HG03521 (cell line): ENCODE data around the gene HMGXB3.

ENCODE experiments used
- ATAC-seq: cut with Tn5 transposase; IDR thresholded peaks from one replicate; pipeline ENCODE4 v1.9.1; 2021; ENCODE audit warnings: mild to moderate bottlenecking, moderate library complexity; ENCODE audit not compliant: unreplicated experiment

The HMGXB3 gene

DNA sequence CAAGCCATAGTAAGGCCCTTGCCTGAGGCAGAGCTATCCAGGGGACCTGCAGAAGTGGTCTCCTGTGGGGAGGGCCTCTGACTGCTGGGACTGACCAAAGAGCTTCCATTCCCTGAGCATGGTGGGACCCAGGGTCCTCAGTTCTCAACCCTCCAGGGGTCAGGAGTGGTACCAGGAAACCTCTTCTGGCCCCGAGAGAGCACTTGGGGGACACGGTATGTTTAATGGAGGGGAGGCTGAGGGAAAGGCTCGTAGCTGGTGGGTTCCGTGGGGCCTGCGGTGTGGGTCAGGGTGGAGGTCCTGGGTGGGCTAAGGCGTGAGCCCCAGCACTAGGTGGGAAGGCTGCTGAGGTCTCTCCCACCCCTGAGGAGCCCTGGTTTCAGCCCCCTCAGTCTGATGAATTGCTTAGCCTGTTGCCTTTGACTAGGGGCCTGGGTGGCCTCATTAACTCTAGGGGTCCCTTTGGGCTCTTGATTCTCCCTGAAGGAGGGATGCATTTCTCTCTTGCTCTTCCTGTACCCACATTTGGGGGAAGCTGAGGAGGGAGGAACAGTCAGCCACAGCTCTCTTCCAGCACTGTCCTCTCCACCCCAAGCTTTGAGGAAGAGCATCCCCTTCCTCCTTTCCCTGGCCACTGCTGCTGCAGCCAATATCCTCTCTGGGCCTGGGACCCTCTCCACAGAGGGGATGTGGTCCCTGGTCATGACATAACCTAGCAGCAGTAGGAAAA is 51.9 kb downstream of the HMGXB3 start:
- no peak for ATAC-seq

DNA sequence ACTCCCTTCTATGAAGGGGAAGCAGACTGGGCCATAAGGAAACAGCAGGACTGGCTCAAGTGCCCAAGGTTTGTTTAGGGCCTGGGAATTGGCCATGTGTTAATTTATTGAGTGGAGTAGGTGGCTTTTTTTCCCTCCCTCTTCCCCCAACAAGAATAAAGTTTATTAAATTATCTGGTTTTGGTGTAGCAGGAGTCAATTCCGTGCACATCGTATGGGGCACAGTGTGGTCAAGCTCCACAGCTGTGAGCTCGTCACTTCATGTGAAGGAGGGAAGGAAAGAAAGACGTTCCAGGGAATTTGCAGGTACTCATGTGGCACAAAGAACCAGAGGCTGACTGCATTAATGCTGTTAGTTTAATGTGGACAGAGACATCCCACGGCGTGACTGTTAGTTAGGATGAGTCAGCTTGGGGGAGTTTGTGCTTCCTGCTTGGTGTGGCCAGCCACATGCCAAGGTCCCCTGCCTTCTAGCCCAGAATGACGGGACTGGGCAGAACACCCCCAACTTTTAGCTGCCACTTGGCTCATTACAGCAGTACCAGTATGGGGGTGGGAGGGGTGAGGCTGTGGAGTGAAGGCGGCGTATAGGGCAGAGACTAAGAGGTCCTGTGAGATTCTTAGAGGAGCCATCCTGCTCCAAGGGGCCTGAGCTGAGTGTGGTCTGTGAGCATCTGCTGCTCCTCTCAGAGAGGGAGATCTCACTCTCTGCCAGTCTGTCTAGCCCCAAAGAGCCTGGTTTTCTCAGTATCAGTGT is 52.6 kb downstream of the HMGXB3 start:
- ATAC-seq = no peak

GRCh38 chr5:150053713-150054392 is 53.3 kb downstream of the HMGXB3 start:
- no peak for ATAC-seq

GRCh38 chr5:150054569-150054968 is 54.0 kb downstream of the HMGXB3 start:
- ATAC-seq = no peak

GRCh38 chr5:150055326-150056074 is 55.0 kb downstream of the HMGXB3 start:
- ATAC-seq = no peak

GRCh38 chr5:150056075-150056443 is 55.5 kb downstream of the HMGXB3 start:
- ATAC-seq = no peak

GRCh38 chr5:150057052-150057451 is 56.5 kb downstream of the HMGXB3 start:
- no peak for ATAC-seq

DNA sequence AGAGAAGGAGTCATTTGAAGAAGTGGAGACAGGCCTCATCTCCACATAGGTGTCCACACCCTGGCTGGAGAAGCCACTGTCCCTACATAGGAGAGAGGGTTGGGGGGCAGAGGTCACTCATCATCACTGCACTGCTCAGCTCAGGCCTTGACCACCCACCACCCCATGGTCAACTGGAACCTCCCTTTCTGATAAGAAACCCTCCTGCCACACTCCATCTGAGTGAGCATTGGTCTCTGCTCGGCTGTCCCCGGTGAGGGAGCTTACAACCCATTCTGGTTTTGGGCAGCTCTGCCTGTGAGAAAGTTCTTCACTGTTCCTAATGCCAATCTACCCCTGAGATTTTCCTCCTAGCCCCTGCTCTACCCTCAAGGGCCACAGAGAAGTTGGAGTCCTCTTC is 57.0 kb downstream of the HMGXB3 start:
- no peak for ATAC-seq

- ATAC-seq = no peak
Measured at GRCh38 chr5:150057996-150058395, 57.5 kb downstream of the HMGXB3 start.

DNA sequence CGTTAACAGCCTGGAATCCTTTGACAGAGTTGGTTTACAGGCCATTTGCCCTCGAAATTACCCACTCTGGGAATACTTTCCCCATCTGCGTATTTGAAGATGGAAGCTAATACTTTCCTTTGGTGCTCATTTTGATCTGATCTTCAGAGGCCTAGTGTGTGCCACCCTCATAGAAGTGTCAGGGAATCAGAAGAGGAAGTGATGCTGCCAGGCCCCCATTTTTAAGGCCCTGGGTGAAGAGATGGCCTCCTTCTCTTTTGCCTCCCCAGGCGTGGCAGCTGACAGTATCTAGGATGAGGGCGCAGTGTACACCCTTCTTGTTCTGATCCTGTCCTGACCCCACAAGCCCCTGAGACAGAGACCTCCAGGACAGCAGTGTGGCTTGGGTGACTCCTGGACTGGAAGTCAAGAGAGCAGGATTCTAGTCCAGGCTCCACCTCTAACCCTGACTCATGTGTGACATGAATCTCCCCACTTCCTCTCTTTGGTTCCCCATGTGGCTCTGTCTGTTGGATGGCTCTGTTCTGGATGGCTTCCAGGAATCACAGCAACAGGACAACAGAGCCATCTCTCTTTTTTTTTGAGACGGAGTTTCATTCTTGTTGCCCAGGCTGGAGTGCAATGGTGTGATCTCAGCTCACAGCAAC is 58.1 kb downstream of the HMGXB3 start:
- ATAC-seq = no peak

DNA sequence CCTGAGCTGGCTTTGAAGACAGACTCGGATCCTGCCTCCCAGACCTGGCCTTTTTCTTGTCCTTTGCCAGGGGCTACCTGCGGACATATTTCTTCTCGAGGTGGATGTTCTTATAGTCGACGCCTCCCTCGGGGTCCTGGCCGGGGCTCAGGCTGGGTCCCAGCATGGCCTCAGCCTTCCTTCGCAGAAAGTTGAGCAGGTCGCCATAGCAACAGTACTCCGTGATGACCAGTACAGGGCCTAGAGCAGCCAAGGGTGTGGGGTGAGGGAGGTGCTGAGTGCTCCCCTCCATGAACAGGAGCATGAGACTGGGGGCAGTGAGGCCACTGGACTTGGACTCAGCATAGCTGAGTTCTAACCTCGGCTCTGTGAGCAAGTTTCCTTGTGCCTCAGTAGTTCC is 59.1 kb downstream of the HMGXB3 start:
- ATAC-seq = no peak

DNA sequence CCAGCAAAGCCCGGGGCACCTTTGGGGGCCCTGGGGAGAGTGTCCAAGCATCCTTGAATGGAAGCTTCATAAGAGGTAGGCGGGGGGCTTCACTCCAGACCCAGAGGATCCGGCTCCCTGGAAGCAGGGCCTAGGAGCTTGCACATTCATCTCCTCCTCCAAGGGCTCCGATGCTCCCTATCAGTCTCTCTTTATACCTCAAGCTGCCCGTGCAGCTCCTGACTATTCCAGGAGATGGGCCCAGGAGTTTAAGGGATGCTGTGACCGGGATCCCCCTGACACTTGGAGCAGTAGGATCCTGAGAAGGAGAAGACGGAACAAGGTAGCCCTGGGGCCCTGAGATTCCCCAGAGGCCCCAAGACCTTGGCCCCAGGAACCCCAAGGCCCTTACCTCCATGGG is 59.9 kb downstream of the HMGXB3 start:
- no peak for ATAC-seq

DNA sequence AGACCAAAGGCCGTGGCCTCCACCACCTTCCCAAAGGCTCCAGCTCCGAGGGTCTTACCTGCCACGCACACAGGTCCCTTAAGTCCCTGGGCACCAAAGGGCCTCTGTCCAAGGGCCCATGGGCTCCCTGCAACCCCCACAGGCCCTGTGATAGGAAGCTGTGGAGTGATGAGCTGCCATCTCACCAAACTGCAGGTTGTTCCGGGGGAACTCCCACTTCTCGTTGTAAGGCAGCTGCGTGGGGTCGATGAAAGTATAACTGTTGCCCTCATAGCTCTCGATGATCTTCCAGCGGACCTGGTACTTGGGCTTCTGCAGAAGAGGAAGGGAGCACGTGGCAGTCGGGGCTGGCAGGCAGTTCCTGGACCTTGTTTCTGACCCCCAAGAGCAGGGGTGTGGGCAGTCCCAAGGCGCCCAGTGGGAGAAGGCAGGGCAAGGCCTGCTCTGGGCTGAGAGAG is 61.0 kb downstream of the HMGXB3 start:
- no peak for ATAC-seq

GRCh38 chr5:150062216-150062922 is 61.8 kb downstream of the HMGXB3 start:
- ATAC-seq = no peak

DNA sequence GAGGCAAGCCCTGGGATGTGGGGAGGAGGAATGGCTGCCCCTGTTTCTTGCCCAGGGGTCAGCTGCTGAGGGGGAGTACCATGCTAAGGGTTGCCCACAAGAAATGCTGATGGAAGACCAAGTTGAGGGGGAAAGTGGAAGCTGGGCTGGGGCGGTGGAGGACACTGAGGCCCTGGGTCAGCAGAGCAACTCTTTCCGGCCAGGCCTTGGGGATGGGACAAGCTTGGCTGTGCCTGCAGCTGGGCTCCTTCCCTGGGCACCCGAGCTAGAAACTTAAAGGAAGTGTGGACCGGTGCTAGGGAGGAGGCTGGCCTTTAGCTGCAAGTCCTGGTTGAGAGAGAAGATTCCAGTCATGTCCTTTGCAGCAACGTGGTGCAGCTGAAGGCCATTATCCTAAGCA is 63.1 kb downstream of the HMGXB3 start:
- no peak for ATAC-seq

DNA sequence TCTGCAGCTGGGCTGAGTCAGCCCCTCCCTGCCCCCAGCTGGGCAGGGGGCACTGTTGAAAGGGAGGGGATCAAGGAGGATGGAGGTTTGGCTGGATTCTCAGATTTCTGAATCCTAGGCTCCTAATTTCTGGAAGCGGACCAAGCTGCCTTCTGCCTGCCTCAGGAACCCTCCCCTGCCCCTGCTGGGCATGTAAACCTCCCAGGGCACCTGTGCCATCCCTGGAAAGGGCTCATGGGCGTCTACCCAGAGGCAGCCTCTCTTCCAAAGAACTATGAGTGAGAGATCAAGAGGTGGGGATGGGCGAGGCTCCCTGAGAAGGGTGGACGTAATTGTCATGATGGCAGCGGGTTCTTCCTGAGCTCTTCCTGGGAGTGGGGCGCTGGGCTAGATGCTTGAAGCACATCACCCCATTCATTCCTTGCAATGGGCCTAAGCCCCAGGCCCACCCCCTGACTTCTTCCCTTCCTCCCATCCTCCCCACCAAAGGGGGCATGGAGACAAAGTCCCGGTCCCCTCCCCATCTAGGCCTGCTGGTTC is 64.2 kb downstream of the HMGXB3 start:
- ATAC-seq = no peak

- ATAC-seq = no peak
Measured at GRCh38 chr5:150065346-150065745, 64.8 kb downstream of the HMGXB3 start.

DNA sequence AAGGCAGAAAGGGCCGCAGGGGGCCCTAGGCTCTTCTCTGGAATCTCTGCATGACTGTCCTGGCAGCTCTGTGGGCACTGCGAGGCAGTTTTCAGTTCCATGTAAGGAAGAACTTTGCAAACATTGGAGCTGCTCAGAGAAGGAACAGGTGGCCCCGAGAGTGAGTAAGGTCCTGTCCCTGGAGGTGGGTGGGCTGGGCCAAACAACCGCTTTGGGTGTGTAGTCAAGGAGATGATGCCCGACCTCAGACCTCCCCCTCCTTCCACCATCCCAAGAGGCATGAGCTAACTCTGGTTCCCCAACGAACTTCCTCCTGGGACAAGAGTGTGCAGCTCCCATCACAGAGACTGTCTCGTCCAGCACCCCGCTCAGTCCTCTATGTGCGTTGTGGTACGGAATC is 65.3 kb downstream of the HMGXB3 start:
- ATAC-seq = no peak

- no peak for ATAC-seq
Measured at GRCh38 chr5:150066436-150066835, 65.9 kb downstream of the HMGXB3 start.

DNA sequence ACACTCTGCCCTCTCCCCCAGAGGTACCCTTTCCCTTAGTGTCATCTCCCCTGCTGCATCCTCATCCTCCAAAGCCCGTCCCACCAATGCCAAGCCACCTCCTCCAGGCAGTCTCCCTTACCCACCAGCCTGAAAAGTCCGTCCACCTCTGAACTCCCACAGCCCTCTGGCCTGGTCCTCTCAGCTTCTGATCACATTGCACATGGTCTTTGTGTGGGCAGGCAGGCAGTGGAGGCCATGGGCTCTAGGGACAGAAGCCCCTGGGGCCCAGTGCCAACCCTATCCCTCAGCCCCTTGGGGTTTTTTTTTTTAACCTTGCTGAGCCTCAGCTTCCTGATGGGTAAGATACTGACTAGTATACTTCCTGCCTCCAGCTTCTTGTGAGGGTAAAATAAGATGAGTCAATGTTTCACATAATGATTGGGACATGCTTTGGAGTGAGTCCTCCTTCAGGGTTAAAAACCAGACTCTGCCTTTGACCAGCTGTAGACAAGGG is 66.4 kb downstream of the HMGXB3 start:
- ATAC-seq = no peak
